Lung (tissue), 12 donors: ENCODE measurements around the gene MICAL2. TPM values are rescaled to one million over a fixed set of nuclear protein-coding genes. Genes with fewer than 3 reads are reported as not detected.
A peak's percentile ranks its signal among the peaks of the same experiment; 100 is the strongest.

Source experiments
- ATAC-seq: fragments of 200-7000 bp; cut with Tn5 transposase; one replicate; pipeline ENCODE4 v1.9.1; 2020; ENCODE audit warnings: moderate number of reproducible peaks; ENCODE audit not compliant: insufficient read depth, low FRiP score
- DNase-seq, 3 donors: peaks; one replicate each; pipeline ENCODE4 v3.0.0-alpha.2; 2013 to 2017
- H3K27ac ChIP-seq, 2 donors: one replicate each; pipeline ENCODE4 v1.5.1; 2013; ENCODE audit warnings: mild to moderate bottlenecking in 2 of 2, moderate library complexity in 2 of 2, control low read depth in 1 of 2, inconsistent platforms in 1 of 2, low read depth in 1 of 2, low read length in 1 of 2
- H3K27me3 ChIP-seq, 3 donors: one replicate each; pipeline ENCODE4 v1.5.1; 2013; ENCODE audit warnings: low read length in 2 of 3; ENCODE audit not compliant: control insufficient read depth in 3 of 3, insufficient read depth in 3 of 3
- H3K36me3 ChIP-seq, 4 donors: one replicate each; pipeline ENCODE4 v1.5.1; 2013; ENCODE audit warnings: low read length in 4 of 4, mild to moderate bottlenecking in 1 of 4, moderate library complexity in 1 of 4; ENCODE audit not compliant: control insufficient read depth in 4 of 4, insufficient read depth in 4 of 4
- H3K4me1 ChIP-seq, 5 donors: one replicate each; pipeline ENCODE4 v1.5.1; 2013; ENCODE audit warnings: low read length in 5 of 5, mild to moderate bottlenecking in 2 of 5, moderate library complexity in 1 of 5; ENCODE audit not compliant: control insufficient read depth in 5 of 5, insufficient read depth in 5 of 5
- H3K4me3 ChIP-seq: one replicate; pipeline ENCODE4 v1.5.1; 2013; ENCODE audit warnings: mild to moderate bottlenecking, control low read depth, moderate library complexity
- H3K9ac ChIP-seq, 2 donors: one replicate each; pipeline ENCODE4 v1.5.1; 2013; ENCODE audit warnings: low read length in 2 of 2, control low read depth in 1 of 2; ENCODE audit not compliant: insufficient read depth in 1 of 2
- H3K9me3 ChIP-seq, 4 donors: one replicate each; pipeline ENCODE4 v1.5.1; 2013; ENCODE audit warnings: low read length in 3 of 4, mild to moderate bottlenecking in 1 of 4, moderate library complexity in 1 of 4; ENCODE audit not compliant: control insufficient read depth in 4 of 4, insufficient read depth in 3 of 4
- CTCF ChIP-seq: IDR thresholded peaks from 2 replicates; pipeline ENCODE4 v1.5.1; 2012; ENCODE audit warnings: mild to moderate bottlenecking; ENCODE audit errors: control extremely low read depth, extremely low read depth
- WGBS, 2 donors: extraction: QIAGEN DNeasy Blood & Tissue Kit; methylation state at CpG; one replicate each; pipeline ENCODE4 v1.1.7; 2013; 5-methylcytosine and 5-hydroxymethylcytosine counted together
- polyA plus RNA-seq, 2 donors: library from polyadenylated mRNA; stranded (reverse); fragments of 200-250 nt; gene quantifications; one replicate each; pipeline ENCODE4 v1.2.1, GENCODE V29; 2013
- total RNA-seq, 2 donors: library from RNA; depleted of rRNA in 1 of 2; stranded (reverse); fragments of >200 nt in 1 of 2; gene quantifications; one replicate each; pipeline ENCODE4 v1.2.1, GENCODE V29; 2014 to 2021
- donor health status: control.
- donor health status: control.
- donor health status: Bipolar disorder and iron deficiency.
- donor health status: healthy.
- donor health status: DM: yes; HTN: yes; CAD: no.

Gene MICAL2
- total and polyA plus RNA-seq, 4 donors: 38.2 to 218 (median 99.6) TPM

GRCh38 chr11:12160680-12161079 is 50.3 kb downstream of the MICAL2 start:
- Histone ChIP-seq H3K9me3 (no peaks in the 10 kb centered on the region), H3K27me3 (no peaks in the 10 kb centered on the region), H3K36me3 (peaks cover 0 to 13% (median 0%) of the 10 kb centered on the region in 4 donors), H3K4me1 (peaks cover 11 to 37% (median 17%) of the 10 kb centered on the region in 5 donors), H3K9ac (no peak overlapping the region), H3K27ac (peak overlapping the region; percentile 74 to 88), H3K4me3 (no peak overlapping the region)
- DNase-seq: no peak
- no peak for ATAC-seq
- no peak for TF ChIP-seq CTCF
- WGBS, 2 donors: 71 to 90% methylated on average over 12 of the region's 12 CpGs

DNA sequence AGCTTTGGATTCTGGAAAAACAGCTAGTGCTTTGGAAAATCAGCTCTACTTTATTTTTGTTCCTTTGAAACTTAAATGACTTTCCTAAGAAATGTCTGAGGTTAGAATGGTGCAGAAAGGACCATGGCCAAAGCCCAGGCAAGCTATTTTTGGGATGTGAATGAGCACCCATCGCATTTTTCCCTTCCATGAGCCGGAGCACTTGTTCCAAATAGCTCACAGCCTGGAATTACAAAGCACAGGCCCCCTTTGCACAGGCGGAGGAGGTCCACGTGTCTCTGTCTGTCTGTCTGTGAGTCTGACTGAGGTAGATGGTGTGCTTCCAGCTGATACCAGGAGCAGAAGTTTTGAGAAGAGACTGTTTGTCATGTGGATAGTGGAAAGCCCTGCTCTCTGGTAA is 50.7 kb downstream of the MICAL2 start:
- Histone ChIP-seq H3K4me3 (no peak overlapping the region), H3K27ac (peak overlapping the region; percentile 74 to 88), H3K4me1 (peaks cover 11 to 35% (median 17%) of the 10 kb centered on the region in 5 donors), H3K27me3 (no peaks in the 10 kb centered on the region), H3K36me3 (peaks cover 0 to 13% (median 0%) of the 10 kb centered on the region in 4 donors), H3K9me3 (no peaks in the 10 kb centered on the region), H3K9ac (no peak overlapping the region)
- ATAC-seq (no peak), DNase-seq (no peak)
- WGBS, 2 donors: 76 to 84% methylated on average over 4 of the region's 4 CpGs
- no peak for TF ChIP-seq CTCF

GRCh38 chr11:12161603-12162350 is 51.4 kb downstream of the MICAL2 start:
- Histone ChIP-seq H3K4me3 (no peak overlapping the region), H3K36me3 (peaks cover 0 to 13% (median 0%) of the 10 kb centered on the region in 4 donors), H3K9ac (no peak overlapping the region), H3K4me1 (peaks cover 11 to 32% (median 17%) of the 10 kb centered on the region in 5 donors), H3K9me3 (no peaks in the 10 kb centered on the region), H3K27me3 (no peaks in the 10 kb centered on the region), H3K27ac (peak overlapping the region; percentile 55 to 74)
- ATAC-seq (no peak), DNase-seq (no peak)
- no peak for TF ChIP-seq CTCF
- 86 to 92% methylated on average over 12 of the region's 12 CpGs for WGBS, 2 donors

DNA sequence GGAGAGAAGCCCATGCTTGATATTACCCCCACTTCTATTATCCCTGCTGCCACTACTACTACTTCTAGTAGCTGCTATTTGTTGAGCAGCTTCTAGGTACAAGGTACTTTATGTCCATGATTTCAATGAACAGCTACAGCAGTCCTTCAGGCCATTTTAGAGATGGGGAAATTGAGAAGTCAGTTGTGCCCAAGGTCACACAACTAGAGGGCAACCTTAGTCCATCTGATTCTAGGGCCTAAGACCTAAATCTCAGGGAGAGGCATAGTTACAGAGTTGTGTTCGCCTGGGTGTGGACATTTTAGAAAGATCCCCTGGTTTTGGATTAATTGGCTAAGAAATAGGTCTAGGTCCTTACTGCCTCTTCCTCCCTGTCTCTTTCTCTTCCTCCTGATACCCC is 52.3 kb downstream of the MICAL2 start:
- H3K9me3 ChIP-seq: no peaks in the 10 kb centered on the region
- WGBS, 2 donors: 95 to 100% methylated on average over 1 of the region's 1 CpG
- DNase-seq (no peak), ATAC-seq (no peak)
- H3K4me1 ChIP-seq: peaks cover 11 to 31% (median 18%) of the 10 kb centered on the region in 5 donors
- peaks cover 0 to 13% (median 0%) of the 10 kb centered on the region in 4 donors for H3K36me3 ChIP-seq
- H3K27ac ChIP-seq: peak overlapping the region; percentile 47 to 74
- H3K4me3 ChIP-seq: no peak overlapping the region
- H3K27me3 ChIP-seq: no peaks in the 10 kb centered on the region
- no peak for TF ChIP-seq CTCF
- H3K9ac ChIP-seq: no peak overlapping the region
